Urothelium cell line (cell line): ENCODE results near the gene SLC24A4.

Experiments
- DNase-seq: peaks from one replicate; pipeline ENCODE4 v3.0.0; 2011; ENCODE audit warnings: low spot score, mixed read lengths
- FAIRE-seq: peaks from 2 replicates; lab custom pipeline; 2011; peaks lifted over from hg19 to GRCh38; lab: Jason Lieb, UNC

The SLC24A4 gene

DNA sequence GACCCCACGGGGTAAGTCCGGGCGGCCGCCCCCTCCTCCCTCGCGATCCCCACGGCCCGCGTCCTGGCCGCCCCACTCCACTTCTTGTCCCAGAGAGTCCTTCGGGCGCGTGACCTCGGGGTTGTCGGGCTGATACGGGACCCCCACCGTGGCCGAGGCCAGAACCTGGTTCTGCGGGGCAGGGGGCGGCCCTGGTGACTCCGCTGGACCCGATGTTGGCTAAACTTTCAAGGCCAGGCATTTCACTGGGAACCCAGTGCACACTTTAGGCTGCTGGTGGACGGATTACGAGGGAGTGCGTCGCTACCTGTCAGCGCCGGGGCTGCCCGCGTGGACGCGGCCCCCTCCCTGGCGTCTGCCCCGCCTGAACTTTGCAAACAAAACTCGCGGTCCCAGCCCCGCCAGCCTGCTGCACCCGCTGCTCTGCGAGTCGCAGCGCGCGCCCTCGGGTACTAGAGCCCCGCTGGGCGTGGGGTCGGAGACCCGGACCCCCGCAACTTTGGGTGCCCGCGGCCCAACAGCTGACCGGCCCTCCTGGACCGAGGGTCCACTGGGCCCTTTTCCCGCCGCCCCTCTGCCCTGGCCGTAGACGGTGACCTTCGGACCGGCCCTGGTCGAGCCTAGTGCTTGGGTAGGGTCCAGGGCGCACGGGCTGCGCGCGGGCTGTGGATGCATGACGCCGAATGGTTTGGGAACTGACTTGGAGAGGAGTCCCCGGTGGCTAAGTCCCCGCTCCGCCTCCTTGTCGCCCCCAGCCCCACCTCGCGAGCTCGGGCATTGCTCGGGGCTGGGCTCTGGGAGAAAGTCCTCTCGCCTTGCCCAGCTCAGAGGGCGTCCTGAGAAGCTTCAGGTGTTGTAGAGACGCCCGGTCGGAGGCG is 191.2 kb downstream of the SLC24A4 start:
- DNase-seq (peak; percentile 24), FAIRE-seq (no peak)

DNA sequence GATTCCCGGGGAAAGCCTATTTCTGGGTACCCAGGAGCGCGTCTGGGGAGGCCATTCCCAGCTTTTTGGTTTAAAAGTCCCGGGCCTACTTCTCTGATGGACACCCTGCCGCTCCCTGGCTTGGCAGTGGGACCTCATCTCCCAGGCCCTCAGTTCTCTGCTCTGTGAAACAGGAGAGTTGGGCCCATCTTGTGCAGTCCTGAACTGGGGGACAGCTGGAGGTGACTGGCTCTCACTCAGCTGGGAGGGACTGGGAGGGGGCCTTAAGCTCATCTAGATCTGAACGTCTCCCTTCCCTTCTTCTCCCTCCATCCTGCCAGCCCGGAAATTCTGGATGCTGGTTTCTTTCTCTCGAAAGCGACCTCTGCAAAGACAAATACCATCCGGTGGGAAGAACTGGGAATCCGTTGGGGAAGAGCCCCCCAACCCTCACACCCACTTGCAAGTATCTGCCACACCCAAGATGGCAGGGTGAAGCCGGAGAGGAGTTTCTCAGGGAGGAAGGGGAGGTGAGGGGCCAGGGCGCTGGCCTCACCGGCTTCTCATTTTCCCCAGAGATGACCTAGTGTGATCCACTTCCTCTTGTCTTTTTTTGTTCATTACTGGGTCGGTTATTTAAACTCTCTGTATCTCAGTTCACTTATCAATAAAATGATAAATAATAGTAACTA is 192.0 kb downstream of the SLC24A4 start:
- no peak for FAIRE-seq
- no peak for DNase-seq

DNA sequence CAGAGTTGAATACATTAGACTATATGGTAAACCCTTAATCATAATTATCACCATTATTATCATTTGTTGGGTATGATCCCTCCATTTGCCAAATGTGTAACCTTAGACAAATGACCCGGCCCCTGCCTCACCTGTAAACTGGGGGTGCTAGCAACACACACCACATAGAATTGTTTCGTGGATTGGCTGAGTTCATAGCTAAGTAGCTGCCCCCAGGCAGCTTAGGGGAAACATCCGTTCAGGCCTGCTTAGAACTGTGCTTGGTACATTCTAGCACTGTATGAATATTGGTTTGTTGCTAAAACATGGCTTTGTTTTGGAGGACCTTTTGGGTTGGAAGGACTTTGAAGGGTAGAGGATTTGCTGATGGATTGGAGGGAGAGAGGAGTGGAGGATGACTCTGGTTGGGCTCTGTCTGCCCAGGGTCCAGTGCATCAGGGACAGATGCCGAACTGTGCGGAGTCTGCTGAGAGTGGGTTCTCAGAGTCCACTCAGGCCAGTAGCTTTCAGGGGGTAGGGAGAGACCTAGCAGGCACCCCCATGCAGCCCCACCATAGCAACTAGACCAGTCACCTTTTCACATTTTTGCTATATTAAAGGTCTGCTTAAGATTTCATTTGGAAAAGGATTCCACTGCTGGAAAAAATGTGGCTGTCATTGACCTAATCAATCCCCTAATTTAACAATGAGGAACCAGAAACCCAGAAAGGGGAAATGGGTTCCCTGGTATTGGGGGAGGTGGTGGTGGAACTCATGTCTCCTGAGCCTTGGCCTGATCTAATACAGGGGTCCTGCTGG is 192.8 kb downstream of the SLC24A4 start:
- FAIRE-seq (no peak), DNase-seq (no peak)

DNA sequence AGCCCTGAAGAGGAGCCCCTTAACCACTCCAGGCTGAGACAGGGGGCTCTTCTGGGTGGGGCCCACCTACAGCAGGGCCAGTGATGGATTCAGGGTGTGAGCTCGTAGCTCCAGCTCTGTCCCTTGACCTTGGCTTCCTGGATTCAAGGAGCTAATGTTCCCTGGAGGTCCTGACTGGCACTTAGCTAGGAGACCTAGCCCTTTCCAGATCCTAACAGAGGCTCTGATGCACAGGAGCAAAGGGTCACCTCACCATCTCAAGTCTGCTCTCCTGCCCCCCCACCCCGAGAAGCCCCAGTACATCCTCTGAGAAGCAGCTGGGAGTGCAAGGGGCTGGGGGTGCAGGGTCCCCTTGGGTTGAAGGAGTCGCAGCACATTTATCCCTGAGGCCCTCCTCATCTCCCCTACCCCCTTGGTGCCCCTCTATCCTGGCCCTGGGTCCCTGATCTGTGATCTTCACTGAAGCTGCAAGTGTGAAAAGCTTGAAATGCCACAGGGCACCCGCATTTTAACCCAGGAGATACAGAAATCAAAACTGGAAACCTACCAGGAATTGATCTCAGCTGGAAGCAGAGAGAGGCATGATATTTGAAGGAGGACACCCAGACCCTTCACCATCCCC is 193.5 kb downstream of the SLC24A4 start:
- no peak for FAIRE-seq
- no peak for DNase-seq

DNA sequence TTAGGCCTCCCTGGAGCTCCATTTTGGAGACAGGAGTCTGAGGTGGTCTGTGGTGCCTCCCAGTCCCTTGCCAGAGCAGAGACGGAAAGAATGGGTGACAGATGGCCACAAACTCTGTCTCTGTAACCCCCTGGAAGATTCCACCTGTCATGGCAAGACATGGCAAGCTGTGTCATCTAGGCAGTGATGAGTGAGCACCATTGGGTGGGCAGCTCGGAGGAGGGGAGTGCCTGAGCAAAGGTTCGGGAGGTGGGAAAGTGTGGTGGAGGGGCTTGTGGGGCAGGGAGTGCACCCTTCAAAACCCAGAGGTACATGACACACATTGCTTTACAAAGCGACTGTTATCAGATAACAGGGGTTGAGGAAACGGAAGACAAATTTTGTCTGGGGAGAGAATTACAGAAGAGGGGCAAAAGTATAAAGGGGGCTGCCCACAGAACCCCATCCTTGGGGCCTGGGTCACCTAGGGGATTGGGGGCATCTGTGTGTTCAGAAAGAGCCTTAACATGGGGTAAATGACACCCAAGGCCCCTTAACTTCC is 194.1 kb downstream of the SLC24A4 start:
- DNase-seq (no peak), FAIRE-seq (no peak)

DNA sequence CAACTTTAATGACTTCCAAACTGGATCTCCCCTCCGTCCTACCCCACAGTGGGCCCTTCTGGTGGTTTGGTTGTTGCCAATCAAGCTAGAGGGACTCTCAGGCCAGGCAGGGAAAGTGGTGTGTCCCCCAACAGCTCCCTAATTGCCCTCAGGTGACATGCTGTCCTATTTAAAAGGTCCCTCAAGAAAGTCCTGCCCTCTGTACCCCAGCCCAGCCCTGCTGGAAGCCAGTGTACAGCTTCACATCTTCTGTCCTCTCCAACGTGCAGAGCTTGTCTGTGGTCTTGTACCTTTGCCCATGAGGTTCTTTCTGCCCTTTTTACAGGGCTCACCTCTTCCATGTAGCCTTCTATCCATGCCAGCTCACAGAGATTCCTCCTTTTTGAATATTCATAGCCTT is 194.8 kb downstream of the SLC24A4 start:
- DNase-seq: no peak
- no peak for FAIRE-seq

DNA sequence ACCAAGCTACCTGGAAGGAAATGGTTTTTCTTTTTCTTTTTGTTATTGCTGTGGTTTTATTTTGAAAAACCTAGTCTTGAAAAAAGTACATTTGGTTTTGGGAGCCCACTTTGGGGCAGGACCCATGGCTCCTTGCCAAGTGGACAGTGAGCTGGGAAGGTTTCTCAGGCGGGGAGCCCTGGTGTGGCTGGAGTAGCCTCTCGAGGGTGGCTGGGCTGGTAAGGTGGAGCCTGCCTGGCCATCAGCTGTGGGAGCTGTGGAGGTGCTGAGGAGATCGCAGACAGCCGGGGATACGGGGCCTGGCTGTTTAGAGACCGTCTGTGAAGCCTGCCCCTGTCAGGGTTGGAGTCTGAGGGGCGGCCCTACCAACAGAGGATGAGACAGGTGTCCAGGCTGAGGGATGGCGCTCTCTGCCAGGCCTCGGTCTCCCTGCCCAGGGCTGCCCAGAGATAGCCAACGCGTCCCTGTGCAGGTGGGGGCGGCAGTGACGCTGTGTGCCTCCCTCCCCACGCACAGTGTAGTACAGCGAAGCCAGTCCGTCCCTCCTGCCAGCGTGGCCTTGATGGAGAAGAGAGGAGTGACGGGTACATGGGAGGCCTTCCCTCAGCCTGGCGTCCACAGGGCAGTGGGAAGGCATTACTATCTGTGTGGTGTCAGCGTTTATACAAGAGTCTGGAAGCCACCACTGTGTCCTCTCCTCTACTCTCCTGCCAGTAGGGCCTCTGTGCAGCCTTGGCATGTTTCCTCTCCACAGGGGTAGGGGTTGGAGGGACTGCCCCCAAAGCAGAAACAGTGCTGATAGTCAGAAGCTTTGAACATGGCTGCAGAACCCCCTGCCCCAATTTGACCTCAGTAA is 196.5 kb downstream of the SLC24A4 start:
- FAIRE-seq (no peak), DNase-seq (no peak)

DNA sequence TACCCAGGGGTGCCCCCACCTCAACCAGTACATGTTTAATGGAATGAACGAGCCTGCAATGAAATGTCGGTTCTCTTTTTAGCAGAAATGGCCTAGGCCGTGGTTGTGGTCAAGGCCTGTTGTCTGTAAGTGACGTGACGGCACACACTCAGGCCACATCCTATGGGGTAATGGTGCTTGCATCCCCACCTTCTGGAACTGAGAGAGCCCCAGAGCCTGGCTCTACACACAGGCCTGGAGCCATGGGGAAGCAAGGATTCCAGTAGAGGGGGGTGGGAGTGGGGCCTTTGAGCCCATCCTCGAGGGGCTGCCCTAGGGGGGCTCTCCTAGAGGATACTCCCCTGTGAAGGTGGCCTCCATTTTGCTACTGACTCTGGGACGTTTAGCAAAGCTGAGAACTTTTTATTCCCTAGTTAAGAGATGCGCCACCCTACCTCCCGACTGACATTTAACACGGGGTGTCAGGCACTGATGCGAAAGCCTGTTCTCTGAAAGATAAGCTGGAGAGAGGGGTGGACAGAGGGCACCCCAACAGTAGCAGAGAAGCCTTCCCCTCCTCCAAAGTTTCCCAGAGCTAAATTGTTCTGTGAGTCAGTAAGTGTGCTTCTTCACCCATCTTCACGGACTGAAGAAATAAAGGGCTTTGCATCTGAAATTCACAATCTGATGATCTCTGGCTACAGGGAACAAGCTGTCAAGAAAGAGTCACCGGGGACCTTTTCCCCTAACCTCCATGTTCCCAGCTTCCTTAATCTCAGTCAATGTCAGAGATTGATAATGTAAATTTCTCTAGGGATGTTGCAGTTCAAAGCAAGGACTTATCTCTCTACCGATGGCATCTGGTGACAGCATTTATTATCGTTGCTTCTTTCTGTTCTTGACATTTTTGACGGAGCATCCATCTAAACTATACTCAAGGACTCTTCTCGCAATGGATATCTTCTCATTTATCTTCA is 197.4 kb downstream of the SLC24A4 start:
- DNase-seq (no peak), FAIRE-seq (no peak)

DNA sequence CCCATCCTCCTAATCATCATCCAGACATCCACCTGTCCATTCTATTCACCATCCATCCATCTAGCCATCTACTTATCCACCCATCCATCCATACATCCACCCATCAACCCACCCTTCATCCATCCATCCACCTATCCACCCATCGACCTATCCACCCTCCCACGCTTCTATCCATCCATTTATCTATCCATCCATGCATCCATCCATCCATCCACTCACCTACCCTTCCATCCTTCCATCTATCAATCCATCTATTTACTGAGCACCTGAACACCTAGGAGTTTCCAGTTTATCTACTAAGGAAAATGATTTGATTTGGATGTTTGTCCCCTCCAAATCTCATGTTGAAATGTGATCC is 198.1 kb downstream of the SLC24A4 start:
- FAIRE-seq (no peak), DNase-seq (no peak)

DNA sequence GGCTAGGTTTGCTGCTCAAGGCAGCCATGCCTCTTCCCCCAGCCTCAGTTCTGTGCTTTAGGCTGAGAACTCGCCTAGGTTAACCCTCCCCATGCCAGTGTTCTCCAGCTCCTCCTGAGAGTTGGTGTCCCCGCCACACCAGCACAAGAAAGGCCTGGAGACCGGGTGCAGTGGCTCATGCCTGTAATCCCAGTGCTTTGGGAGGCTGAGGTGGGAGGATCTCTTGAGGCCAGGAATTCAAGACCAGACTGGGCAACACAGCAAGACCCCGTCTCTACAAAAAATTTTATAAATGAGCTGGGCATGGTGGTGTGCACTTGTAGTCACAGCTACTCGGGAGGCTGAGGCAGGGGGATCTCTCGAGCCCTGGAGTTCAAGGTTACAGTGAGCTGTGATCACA is 200.8 kb downstream of the SLC24A4 start:
- DNase-seq (no peak), FAIRE-seq (no peak)

DNA sequence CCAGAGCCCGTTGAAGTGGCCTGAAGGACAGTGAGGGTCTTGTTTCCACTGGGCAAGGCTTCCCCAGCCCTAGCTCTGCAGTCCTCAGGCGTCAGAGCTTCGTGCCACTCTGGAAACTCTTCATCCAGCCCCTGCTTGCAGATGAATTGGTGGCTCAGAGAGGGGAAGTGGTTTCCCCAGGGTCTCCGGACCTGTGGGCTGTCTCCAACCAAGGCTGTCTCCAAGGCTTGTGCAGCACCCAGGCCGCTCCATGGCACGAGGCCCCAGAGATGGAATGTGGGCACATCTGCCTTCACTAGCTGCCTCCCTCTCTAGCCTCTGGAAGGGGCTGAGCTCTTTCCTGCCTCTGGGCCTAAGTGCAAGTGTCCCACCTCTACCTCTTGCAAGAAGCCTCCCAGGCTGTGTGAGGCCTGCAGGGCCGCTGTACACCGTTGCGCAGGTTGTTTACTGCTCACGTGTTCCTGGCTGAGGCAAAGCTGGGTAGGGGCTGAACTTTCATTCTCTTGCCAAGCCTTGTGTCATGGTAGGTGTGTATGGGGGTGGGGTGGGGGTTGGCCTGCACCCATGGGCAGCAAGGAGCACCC is 201.7 kb downstream of the SLC24A4 start:
- FAIRE-seq: no peak
- DNase-seq: no peak

DNA sequence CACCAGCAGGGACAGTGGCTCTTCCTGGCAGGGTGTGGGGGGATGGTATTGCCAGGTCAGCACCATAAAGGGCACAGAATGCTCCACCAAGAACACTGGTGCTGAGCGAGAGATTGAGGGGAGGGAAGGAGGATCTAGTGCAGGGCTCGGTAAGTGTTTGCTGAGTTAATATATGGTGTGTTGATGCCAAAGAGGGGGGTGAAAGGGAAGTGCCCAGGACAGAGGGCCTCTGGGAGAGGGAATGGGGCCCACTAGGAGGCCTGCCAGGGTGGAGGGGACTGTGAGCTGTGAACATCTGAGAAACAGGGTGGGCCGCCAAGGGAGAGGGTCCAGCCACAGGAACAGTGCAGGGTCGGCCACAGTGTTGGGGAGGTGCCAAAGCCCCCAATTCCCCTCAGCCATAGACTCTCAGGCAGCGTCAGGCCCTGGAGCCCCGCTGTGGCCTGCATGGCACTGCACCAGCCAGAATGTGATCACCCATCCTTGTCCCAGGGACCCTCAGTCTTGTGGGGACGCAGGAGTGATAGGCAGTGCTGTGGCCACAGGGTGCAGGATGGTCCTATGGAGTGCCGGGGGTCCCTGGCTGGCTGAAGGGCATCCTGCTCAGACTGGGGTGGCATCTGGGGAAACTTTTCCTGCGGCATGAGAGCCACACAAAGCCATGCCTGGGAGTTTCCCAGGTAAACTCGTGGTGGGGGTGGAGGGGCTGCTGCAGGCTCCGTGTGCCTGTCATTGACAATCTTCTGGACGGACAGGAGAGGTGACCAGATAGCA is 202.5 kb downstream of the SLC24A4 start:
- FAIRE-seq (no peak), DNase-seq (no peak)

DNA sequence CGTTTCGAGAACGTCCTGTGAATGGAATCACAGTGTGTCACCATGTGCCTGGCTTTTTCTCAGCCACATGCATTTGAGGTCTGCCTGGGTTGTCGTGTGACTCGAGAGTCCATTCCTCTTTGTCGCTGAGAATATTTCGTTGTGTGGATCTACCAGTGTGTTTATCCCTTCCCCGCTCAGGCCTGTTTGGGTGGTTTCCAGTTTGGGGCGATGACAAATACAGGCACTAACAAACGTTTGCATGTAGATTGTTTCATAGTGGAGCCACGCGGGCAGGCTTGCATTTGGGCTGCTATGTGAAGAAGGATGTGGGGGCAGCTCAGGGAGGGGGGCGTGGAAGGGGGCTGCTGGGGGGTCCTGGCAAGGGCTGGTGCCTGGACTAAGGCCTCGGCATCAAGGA is 204.8 kb downstream of the SLC24A4 start:
- DNase-seq (no peak), FAIRE-seq (no peak)

DNA sequence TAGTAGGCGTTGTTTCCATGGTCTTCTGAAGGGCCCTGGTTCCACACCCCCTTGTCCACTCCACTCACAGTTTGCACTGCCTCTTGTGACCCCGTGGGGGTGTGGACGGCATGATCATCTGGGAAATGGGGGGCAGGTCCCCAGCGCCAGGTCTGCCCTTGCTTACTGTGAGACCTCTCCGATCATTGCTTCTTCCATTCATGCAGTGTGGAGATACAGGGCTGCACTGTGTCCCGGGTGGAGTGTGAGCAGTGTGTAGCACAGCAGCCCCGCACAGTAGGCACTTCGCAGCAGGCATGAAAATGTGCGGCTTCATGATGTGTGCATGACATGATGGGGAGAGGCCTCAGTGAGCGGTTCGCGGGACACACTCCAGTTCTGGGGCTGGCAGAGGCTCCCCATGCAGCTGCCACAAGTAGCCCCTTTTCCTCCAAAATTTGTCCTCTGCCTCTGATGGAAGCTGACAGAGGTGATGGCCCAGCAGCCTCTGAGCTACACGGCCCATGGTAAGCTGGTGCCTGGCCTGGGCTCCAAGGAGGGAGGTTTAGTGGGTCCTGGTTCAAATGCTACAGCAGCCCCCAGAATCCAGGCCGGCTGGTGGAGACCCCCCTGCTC is 205.6 kb downstream of the SLC24A4 start:
- DNase-seq: no peak

DNA sequence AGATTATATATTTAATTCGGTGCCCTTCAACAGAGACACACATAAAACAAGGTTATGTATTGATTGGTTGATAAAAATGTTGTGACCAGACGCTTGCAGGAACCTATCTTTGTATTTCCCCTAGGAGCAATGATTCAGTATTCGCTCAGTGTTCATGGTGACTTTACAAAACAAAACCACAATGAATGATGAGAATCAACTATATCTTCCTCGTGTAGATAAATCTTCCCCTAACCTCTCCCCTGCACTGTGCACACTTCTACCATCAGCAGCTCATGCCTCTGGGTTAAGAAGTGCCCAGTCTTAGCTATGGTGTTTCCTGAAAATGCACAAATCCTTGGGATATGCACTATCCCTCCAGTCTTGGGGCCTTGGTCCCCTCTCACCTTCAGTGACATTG is 206.9 kb downstream of the SLC24A4 start:
- FAIRE-seq (no peak), DNase-seq (no peak)

More for the DNA sequence above, 205.6 kb downstream of the SLC24A4 start:
- FAIRE-seq: no peak

DNA sequence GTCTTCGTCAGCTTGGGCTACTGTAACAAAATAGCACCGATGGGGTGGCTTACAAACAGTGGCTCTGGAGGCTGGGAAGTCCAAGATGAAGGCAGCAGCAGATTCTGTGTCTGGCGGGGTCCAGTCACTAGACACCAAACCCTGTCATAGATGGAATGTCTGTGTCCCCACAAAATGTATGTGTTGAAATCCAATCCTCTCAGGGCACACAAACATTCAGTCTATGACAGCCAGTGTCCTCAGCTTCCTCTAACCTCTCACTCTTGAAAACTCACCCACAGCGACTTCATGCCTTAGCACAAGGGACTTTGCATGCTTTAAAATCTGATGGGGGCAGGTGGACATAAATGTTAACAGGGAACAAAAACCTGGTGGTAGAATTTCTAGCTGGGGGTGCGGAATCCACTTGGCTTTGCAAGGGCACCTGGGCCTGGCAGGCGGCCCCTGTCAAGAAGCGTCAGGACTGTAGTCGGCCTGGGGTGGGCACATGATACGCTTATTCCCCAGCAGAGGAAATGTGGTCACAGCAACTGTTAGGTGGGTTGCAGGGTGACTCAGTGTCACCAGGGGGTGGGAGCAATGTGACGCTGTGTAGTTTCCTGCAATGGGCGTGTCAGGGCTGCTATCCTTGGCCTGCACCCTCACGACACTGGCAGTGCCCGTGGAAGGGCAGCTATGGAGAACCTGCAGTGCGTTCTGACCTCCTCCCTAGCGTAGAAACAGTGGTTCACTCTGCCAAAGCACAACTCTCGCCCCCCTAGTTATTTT is 208.3 kb downstream of the SLC24A4 start:
- FAIRE-seq (no peak), DNase-seq (no peak)
